ENCODE results near the gene SLC2A13.

SLC2A13 gene

DNA sequence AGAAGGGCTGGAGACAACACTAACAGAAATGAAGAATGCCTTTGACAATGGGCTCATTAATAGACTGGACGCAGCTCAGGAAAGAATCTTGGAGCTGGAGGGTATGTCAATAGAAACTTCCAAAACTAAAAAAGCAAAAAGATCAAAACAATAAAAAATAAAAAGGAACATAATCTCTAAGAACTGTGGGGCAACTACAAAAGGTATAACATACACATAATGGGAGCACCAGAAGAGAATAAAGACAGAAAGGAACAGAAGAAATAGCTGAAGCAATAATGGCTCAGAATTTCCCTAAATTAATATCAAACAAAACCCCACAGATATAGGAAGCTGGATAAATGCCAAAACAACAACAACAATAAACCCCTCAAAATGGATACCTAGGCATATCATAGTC lies 362.2 kb downstream of the SLC2A13 start:
- DNase-seq (ENCODE audit: low read depth), result no peak

DNA sequence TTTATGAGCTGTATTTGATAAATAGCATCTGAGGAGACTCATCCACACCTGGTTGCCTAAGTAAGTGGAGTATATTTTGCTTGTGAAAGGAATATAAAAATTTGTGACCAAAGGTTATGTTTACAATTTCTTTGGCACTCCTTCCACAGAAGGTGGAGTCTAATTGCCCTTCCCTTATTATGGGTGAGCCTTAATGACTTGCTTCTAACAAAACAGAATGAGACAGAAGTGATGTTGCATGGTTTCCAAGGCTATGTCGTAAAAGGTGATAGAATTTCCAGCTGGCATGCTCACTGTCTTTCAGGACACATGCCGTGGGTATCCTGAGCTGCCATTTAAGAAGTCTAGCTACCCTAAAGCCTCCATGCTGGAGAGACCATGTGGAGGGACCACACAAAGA lies 369.5 kb downstream of the SLC2A13 start:
- DNase-seq (ENCODE audit: low read depth), result no peak

DNA sequence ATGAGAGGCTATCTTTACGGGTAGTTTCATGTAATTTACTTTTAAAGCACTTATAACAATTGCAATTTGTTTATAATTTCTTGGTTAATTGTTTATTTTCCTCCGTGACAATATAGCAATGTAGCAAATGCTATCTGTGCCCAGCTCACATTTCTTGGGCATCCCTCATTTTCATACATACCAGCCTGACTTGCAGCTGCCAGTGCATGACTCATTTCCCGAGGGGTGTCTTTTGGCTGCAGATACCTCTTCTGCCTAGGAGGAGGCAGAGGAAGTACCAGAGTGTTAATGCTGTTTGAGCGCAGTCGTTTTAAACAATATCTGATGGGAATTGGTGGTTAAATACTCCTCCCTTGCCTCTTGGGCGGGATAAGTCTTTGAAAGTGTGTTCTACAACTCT lies 382.1 kb downstream of the SLC2A13 start:
- DNase-seq (ENCODE audit: low read depth), result no peak

DNA sequence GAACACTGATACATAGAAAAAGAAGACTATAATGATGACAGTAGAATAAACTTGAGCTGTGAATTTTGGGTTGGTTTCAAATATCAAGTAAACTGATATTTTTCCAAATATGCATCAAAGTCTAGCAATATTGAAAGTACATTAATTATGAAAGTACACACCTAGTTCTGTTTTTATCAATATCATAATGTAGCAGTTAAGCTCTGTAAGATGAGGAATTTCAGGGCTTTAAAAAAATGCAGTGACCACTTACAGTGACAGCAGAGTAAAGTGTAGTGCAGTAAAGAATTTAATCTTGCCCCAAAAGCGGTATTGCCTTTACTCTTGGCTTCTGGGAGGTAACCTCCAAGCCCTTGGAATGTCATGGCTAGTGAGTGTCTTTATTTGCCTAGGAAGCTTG lies 383.4 kb downstream of the SLC2A13 start:
- DNase-seq (ENCODE audit: low read depth), result no peak

DNA sequence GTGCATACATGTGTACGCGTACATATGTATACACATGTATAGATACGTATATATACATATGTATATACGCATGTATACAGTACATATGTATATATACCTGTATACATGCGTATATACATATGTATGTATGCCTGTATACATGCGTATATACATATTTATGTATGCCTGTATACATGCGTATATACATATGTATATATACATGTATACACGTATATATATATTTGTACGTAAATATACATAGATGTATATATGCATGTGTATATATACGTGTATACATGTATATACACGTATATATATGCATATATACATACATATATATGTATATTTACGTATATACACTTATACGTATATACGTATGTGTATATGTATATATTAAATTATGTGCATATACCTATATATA lies 392.3 kb downstream of the SLC2A13 start:
- no peak for DNase-seq (ENCODE audit: low read depth)

DNA sequence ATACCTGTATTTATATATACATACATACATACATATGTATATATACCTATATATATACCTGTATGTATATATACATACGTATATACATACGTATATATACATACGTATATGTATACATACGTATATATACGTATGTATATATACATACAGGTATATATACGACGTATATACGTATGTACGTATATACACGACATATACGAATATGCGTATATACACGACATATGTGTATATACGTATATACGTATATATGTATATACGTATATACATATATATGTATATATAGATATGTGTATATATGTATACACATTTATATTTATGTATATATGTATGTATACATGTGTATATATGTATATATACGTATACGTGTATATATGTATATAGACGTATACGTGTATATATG lies 393.5 kb downstream of the SLC2A13 start:
- no peak for DNase-seq (ENCODE audit: low read depth)

Data from CMK (cell line).